A172 (cell line): ENCODE measurements around the gene STARD13. TPM values are rescaled to one million over a fixed set of nuclear protein-coding genes. Genes with fewer than 3 reads are reported as not detected.

Source experiments
- DNase-seq: peaks from one replicate; pipeline ENCODE4 v3.0.0-alpha.2; 2015; ENCODE audit warnings: low spot score
- total RNA-seq: library from RNA; depleted of rRNA; stranded (reverse); fragments of >200 nt; shearing (Covaris generic); gene quantifications from 2 replicates; pipeline ENCODE4 v1.2.3, GENCODE V29; 2014

STARD13 gene
- total RNA-seq, 1 experiment from 2014 or later: 8.3 TPM

DNA sequence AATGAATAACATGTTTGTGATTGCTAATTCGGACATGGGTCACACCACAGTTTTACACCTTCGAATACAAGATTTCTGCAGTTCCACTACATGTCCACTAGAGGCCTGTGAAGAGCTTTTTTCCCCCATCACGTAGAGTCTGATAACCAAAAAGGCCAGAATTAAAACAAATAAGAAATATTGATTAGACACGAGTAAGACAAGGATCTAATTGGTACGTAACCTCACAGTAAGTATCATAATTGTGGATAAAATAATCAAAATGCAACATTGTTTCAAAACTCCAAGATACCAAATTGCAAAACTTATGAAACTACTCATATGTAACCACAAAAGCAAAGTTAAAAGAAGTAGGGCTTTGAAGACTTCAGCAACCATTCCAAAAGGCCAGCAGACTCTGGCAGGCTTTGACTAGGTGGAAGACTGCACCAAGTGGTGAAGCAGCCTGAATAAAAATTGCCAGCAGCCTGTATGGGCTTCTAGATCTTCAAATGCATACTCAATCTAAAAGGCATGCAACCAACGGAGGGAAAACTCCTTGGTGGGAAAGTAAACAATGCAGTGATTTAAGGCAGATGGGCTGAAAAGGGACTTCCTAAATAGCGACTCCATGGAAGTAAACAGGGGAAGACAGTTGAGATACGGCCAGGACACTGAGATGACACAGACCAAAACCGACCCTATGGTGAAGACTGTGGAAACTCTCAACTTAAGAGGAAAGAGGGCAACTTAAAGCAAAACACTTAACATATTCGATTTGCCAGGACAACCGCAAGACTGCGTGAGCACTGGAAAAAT, 56.7 kb downstream of the STARD13 start:
- DNase-seq: peak; percentile 51

DNA sequence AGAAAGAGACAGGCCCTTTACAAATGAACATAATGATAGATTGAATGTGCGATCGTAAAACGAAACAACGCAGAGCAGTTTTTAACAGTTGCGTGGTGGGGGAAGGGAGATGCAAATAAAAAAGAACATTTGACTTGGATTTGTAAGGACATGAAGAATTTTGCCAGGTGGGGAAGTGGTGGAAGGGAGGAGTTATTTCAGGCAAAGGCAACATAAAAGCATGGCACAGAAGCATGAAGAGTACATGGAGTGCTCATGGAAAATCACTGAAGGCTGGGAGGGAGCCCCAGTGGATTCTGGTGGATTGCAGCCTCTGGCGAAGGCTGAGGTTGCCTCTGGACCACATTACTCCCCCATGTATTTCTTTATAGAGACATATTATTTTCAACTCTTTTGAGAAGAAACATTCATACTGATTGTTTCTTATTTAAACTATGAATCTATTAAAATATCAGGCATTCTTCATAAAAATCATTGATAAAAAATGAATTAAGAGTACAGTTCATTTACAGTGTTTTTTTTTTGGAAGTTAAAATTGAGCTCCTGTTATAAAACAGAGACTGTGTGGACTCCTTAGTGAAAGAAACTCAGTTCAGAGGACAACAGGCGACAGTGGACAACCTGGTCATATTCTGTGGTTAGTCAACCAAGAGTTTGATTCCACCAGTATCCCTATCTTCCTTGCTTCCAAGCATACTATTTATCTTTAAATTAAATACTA, 57.5 kb downstream of the STARD13 start:
- DNase-seq: no peak

DNA sequence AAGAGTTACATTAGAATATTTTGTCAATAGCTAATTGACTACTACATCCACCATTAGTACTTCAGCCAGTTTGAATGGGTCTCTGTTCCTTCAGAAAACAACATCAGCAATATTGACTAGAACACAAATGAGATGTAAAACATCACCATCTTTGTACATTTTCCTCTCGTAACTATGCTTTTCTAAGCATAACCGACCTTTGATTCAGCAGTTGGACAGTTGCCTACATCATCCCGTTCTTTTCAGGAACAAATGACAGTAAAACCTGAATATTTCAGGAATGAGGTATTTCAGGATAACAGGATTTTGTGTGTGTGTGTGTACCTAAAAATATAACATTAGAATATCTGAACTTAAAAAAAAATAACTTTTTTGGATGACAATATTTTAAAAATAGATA, 60.9 kb downstream of the STARD13 start:
- DNase-seq: no peak

DNA sequence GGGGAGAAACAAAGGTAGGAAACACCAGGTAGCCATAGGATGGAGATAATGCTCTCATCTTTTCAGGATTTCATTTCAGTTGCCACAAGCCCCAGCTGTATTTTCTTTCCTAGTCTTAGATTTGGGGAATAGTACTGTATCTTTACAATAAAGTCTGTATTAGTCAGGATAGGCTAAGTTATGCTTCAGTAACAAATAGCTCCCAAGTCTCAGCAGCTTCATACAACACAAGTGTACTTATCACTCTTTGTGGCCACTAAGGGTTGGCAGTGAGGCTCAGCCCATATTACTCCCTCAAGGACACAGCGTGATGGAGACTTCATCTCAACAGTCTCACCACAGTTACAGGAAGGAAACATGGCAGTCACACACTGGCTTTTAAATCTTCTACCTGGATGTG, 61.4 kb downstream of the STARD13 start:
- DNase-seq: no peak

DNA sequence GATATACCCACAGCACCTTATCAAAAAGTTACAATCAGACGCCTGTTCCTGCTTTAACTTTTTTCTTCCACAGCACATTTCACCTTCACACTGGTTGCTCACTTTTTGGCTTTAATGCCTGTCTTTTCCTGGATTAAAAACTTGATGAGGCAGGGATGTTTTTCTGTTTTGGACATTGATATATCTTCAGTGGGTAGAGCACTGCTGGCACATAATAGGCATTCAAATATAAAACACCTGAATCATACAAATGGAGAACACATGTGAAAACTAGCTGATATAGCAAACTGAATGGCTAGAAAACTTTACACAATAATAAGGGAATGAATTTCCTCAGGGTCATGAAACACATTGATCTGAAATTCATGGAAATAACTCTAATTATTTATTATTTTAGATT, 65.6 kb downstream of the STARD13 start:
- DNase-seq: no peak

DNA sequence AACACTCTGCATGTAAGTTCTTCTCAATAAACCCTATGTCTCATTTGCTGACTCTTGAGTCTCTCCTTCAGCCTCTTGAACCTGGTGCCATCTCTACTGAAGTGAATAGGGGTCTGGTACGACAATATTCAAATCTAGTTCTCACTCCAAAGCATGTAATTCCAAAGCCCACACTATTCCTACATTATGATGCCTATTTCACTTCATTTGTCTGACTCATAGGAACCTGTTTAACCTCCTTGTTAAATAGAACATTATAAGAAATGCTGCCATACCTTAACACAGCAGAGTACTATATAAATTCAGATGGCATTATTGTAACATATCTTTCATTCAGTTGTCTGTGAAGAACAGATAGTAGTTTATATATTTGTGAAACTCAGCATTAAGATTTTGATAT, 67.1 kb downstream of the STARD13 start:
- DNase-seq: no peak

DNA sequence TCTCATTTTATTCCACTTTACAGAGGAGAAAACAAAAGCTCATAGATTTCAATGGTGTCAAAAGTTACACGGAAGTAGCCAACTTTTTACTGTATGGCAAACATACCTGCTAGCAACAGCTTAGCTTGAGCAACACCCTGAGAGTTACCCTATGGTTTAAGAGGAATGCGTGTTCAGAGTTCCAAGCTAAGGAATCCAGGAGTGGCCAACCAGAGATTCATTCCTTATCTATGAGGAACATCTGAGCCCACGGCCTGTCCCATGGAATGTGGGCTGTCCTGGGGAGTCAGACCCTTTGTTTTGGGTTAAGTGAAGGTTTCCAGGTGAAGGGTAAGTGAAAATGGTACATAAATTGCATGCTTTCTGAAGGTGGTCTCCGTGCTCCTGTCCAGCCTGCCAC, 67.5 kb downstream of the STARD13 start:
- DNase-seq: no peak

DNA sequence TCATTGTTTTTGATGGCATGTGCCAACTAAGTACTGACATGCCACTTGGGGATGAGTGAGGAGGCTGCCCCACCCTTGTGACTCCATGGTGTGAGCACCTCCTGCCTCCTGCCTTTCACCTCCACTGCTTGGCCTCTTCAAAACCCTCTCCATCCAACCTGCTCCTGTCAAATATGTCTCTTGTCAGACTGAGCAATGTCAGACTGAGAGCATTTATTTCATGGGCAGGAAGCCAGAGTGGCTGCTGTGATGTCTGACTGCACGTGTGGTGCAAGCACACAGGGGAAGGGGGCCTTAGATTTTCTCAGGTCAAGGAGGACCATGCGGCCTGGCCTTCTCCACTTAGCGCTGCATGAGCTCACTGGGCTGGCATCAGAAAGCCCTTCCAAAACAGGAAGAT, 68.3 kb downstream of the STARD13 start:
- DNase-seq: no peak

DNA sequence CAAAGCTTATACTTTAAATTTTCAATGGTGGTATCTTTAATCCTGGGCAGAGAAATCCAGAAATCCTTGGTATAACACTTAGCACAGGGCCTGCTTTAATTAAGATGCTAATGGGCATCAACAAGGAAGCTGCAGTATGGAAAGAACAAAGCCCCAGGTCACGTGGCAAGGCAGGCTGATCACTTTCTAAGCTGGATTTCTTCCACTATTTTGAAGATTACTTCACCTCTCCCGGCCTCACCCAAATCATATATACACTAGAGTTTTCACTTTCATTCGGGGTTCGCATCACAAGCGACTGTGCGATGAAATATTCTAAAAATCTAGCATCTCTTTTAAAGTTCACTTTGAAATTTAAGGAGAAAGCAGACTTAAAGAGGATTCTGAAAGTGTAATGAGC, 71.8 kb downstream of the STARD13 start:
- no peak for DNase-seq

DNA sequence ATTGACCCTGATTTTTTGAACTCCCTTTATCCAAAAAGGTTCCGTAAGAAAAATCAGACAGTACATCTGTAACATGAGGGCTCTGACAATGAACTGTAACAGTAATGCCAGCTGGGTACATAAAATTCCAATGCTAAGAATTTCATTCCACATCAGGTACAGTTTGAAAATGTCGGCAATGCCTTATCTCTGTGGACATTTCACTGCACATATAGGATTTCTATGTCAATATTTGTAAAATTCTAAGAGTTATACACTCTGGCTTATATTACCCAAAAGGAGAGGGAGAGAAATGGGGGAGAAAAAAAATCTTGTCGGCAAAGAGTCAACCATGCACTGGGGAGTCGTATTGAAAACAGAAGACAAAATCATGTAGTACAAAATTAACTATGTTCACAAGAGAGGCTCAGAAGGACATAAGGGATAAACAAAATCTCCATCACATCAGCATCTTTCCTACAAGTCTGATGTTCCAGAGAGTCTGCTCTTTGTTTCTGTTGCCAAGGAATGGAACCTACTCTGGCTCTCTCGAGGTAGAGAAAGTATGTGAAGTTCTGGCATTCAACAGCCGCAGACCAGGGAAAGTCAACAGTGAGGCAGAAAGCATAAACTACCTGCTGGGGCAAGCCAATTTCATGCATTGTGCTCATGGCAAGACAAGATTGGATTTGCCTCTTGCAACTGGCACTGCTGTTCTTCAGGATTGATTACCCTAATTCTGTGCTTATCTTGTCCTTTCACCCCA, 72.4 kb downstream of the STARD13 start:
- no peak for DNase-seq

DNA sequence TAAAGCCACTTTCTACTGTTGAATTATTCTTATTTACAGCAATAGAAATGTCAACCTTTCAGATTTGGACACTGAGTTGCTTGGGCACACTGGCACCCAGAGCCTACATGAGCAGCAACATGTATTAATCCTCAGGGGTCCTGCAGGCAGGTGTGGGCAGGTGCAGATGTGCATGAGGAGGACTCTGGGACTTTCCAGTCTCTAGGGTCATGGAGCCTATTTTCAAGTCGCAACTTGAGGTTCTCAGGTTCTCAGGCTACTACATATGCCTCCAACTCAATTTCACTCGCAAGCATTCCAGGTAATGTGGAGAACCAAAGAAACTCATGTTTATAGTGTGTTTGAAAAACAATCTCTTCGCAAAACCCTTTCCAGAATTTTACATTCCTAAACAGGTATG, 73.2 kb downstream of the STARD13 start:
- DNase-seq: no peak

DNA sequence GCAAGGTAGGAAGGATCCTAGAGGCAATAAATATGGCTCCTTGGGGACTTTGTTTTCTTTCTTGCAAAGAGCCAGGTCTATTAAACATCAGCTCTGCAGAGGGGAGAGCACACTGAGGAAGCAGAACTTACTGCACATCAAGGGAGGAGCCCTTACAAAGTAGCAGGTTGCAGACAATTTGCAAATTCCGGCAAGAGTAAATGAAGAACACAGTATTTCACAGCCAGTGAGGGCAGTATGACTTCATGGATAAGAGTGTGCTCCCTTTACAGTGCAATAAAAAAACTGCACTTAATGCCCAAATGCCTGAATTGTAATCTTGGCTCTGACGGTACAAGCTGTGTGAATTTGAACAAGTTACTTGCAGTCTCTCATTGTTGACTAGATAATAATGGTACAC, 75.5 kb downstream of the STARD13 start:
- DNase-seq: no peak

DNA sequence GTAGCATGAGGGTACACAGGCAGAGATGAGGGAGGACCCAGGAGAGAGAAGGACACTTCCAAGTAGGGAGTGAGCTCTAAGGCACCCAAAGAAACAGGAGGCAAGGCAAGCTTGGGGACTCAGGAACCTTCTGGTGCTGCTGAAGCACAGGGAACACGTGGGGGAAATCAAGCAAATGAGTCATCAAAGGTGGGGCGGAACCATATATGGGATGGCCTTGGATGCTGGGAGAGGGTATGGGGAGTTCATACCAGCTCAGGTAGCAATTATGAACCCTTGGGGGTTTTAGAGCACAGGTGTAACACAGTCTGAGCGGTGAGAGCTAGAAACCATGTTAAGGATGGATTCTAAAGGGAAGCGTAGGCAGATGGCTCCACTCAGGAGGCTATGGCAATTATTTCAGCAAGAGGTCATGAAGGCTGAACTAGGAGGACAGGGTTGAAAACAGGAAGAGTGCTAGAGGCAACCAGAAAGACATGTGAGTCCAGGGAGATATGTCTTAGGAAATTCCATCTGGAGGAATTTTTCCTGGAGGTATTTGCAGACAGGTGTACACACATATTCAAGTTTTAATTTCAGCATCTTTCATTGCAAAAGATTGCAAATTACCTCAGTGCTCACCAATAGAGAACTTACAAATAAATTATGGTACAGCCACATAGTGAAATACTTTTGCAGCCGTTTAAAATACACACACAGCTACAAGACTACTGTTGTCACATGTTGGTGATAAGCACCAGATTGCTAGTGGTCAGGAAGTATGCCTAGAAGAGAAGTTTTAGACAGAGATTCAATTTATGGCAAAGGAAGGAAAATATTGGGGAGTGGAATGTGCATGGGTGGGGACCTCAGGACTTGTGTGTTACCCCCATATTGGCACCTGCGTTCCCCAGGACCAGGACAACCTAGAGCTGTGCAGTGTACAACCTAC, 77.0 kb downstream of the STARD13 start:
- no peak for DNase-seq

DNA sequence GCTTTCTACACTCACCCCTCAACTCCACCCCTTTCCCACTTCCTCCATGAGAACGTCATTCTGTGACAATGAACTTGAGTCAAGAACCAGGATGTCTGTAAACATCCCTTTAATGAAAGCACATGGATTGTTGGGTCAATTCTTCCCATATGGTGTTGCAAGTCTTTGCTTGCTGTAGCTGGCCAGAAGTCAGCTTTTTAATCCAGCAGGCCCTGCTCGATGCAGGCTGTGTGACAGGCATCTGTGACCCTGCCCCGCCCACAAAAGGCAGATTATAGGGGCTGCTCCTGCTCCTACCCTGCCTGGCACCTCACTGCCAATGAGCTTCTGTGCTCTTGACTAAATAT, 78.0 kb downstream of the STARD13 start:
- no peak for DNase-seq

DNA sequence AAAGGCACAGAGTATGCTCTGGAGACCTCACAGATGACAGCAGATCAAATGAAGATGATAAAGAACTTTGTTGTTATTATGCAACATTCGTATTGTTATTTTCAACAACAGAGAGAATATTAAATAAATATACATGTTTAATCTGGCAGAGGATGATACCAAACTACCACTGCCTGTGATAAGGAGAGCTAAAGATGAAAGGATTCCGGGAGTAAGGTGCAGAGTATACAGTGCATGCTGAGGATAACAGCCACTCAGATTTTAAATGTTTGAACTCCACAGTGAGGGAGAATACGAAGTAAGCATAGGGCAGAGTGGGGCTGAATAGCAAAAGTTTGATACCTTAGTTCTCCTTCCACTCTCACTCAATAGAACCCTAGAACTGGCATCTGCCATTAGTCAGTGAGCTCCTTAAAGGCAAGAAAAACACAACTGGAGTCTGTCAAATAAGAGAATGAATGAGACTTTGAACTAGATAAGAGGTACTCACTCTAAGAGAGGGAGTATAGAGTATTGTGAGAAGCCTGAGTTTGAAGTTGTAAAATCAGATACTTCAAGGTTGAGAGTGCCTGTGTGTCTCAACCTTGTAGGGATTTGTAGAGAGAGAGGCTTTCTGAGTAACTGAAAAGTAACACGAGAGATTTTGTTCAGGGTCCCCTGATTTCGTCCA, 78.5 kb downstream of the STARD13 start:
- no peak for DNase-seq

DNA sequence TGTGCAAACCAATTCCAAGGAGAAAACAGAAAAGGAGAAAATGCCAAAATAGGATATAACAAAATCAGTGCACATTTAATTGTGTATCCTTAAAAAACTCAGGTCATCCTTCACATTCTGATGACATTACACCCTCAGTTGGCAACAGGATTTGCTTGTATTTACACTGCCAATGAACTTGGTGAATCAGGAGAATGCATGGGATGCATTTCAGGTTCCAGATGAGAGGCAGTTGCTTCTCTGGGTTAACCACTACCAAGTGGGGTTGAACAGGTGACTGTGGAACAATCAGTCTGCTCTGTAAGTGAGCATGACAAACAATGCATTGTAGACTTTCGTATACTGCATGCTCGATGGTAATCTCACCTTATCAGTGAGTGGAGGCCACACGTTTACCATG, 79.1 kb downstream of the STARD13 start:
- no peak for DNase-seq

DNA sequence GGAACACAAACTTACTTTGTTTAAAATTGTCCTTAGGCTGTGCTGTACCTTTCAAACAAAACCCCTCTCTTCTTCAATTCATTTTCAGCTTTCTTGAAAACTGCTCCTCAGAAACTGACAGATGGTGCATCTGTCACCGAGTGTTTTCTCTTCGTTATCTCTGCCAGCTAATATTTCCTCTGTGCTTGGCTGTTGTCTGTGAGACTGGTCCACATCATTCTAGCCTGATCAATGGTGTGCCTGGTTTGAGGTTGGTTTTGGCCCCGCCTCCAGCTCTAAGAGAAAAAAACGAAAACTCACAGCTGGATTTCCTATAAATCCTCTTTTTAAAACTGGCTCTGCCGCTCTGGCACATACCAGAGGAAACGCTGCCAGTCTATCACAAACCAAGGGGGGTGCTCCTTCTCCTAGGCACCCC, 79.7 kb downstream of the STARD13 start:
- no peak for DNase-seq

DNA sequence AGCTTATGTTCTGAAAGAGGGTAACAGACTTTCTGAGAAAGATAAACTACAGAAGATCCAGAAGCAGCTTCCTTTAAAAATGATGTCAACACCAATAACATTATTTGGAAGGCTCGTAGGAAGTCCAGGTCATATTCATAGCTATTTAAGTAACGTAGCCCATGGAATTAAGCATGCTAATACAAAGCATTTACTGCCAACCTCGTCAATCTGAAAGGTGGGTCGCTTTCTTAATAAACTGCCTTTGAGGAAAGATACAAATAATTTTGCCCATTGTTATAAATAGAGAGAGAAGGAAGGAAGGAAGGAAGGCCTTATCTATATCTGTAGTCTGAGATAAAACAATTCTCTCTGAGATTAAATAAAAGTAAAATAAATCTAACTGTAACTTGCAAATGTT, 80.3 kb downstream of the STARD13 start:
- DNase-seq: no peak

DNA sequence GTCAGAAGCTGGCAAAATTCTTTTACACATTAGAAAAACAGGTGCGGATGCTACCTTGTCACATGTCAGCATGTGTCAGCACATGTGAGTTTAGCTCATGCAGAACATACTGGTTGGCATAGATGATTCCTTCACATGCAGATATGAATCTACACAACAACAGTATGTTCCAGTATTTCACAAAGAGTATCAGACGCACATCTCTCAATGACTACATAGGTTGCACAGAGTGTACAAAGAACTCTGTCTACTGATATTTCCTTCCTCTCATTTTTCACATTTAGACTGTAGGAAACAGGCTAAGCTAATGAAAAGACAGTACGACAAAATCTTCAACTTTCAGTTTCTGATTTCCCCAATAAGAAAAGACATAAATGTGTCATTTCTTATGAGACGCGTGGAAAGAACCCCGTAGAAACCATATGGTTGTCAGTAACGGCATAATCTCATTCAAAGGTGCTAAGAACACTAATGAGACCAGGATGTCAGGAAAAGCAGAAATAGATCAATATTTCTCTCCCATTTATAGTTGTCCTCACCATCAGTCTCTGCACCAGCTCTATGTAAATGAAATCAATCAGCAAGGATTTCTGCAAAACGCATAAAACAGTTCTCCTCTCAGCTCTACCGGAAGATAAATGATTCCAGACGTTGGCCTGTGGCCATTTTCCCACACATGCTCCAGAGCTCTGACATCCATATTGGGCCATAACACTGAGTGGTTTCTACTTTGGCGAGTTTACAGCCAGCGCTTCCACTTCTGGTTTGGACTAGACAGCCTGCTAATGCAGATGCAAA, 81.2 kb downstream of the STARD13 start:
- no peak for DNase-seq

DNA sequence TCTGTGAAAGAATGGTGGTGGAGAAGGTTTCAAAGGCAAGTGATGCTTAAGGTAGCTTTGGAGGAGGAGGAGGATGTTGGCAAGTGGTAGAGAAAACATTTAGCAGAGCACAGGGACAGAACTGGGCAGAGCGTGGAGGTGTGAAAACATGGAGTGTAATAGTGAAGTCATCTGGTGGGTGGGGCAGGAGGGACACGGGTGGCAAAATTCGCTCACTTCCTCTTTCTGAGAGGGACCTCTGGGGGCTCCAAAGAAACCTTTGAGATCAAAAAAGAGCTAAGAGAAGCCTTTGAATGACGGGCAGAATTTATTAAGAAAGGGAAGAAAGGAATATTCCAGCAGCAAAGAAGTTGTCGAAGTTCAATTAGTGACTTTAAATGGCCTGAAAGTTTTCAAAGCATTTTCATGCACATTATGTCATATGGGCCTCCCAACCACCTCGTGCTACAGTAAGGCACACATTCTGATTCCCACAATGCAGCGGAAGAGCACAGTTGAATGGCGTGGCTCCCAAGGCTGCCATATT, 82.8 kb downstream of the STARD13 start:
- no peak for DNase-seq
